ENCODE measurements around the gene SRSF4.

The SRSF4 gene

GRCh38 chr1:29200906-29201594, 19.4 kb upstream of the SRSF4 start:
- DNase-seq: no peak

DNA sequence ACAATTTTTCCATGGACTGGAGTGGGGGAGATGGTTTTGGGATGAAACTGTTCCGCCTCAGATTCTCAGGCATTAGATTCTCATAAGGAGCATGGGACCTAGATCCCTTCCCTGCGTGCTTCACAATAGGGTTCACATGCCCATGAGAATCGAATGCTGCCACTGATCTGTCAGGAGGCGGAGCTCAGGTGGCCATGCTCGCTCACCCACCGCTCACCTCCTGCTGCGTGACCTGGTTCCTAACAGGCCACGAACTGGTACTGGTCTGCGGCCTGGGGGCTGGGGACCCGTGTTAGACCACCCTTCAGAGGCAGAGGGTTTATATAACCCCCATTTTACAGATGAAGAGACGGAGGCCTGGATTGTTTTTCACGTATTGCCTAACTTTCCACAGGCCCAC, 16.3 kb upstream of the SRSF4 start:
- DNase-seq: no peak

DNA sequence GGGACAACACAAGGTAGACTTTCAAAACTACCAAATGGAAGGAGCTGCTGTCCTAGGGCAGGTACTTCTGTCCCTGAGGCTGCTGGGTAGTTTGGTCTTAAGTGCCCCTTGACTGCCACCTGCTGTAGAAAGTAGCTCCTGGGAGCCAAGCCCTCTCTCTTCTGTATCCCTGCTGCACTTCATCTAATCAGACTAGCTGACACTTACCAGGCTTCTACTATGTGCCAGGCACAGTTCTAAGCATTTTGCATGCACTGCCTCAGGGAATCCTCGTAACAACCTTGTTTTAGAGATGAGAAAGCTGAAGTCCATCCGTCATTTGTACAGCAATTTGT, 15.9 kb upstream of the SRSF4 start:
- DNase-seq: no peak

DNA sequence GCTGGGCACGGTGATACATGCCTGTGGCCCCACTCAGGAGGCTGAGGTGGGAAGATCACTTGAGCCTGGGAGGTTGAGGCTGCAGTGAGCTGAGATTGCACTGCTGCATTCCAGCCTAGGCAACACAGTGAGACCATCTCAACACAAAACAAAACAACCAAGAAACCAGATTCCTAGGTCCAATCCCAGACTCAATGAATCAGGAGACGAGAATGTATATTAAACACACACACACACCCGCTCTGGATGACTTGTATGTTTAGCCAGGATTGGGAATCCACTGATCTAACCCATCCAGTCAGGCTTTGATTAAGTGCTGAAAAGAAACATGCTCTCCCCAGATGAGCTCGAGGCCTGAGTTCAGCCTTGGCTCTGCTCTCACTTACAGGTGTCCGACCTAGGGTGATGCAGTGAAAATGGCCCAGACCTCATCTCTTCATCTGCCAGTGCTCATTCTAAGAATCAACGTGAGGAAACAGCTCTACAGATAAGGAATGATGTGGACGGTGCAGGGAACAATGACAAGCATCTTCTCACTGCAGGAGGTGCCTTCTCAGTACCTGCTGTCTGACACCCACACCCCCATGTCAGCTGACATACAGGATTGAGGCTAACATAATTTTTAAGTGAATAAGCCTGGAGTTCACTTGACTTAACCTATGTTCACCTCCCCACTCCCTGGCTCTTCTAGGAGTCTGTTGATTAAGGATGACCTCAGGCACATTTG, 15.3 kb upstream of the SRSF4 start:
- no peak for DNase-seq

- DNase-seq: no peak
Observed at GRCh38 chr1:29195881-29196291, 14.2 kb upstream of the SRSF4 start.

DNA sequence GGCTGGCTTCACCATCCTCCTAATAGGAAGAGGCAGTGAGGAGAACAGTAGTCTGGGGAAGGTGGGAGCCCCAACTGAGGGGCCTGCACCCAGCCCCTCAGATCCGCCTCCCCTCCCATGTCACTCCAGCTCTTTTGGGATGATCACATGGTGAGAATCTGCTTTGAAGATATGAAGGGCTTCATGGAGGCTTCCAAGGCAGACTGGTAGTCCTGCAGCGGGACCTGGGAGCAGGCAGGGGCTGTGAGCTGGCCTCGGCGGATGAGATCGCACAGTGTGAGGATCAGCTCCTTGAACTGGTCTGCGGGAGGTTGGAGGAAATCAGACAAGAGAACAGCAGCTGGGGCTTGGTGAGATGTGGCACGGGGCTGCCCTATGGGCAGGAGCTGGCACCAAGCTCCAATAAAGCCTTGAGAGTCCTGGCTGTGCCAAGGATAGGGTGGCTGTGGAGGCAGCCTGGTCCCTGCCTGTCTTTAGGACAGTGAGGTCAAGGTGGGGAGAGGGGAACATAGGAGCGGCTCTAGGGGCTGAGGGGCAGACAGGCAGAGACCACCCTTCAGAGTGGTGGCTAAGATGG, 12.3 kb upstream of the SRSF4 start:
- DNase-seq: no peak

DNA sequence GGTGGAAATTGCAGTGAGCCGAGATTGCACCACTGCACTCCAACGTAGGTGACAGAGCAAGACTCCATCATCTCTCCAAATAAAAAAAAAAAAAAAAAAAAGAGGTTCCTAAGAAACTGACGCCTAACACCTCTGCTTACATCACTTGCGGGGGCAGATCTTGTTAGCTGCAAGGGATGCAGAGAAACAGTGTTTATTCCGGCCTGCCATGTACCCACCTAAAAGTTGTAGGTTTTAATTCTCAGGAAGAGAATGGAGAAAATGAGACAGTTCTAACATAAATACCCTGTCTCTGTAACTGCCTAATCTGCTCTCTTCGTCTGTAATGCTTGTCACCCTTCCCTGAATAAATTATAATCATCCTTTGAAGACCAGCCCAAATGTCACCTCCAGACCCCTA, 9.0 kb upstream of the SRSF4 start:
- no peak for DNase-seq

GRCh38 chr1:29186707-29187106, 5.0 kb upstream of the SRSF4 start:
- DNase-seq: no peak

GRCh38 chr1:29186252-29186651, 4.6 kb upstream of the SRSF4 start:
- no peak for DNase-seq

DNA sequence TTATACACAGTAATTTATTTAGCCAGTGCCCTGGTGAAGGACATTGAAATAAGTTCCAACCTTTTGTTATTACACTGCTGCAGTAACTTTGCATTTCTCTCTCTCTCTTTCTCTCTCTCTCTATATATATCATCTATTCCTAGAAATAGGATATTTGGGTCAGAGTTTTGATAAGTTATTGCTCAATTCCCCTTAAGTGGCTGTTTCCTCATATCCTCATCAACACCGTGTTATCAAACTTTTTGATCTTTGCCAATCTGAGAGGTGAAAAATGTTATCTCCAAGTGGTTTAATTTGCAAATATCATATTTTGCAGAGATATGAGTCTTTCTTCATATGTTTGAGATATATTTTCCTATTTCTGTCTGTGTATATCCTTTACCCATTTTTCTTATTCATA, 1.6 kb upstream of the SRSF4 start:
- no peak for DNase-seq

DNA sequence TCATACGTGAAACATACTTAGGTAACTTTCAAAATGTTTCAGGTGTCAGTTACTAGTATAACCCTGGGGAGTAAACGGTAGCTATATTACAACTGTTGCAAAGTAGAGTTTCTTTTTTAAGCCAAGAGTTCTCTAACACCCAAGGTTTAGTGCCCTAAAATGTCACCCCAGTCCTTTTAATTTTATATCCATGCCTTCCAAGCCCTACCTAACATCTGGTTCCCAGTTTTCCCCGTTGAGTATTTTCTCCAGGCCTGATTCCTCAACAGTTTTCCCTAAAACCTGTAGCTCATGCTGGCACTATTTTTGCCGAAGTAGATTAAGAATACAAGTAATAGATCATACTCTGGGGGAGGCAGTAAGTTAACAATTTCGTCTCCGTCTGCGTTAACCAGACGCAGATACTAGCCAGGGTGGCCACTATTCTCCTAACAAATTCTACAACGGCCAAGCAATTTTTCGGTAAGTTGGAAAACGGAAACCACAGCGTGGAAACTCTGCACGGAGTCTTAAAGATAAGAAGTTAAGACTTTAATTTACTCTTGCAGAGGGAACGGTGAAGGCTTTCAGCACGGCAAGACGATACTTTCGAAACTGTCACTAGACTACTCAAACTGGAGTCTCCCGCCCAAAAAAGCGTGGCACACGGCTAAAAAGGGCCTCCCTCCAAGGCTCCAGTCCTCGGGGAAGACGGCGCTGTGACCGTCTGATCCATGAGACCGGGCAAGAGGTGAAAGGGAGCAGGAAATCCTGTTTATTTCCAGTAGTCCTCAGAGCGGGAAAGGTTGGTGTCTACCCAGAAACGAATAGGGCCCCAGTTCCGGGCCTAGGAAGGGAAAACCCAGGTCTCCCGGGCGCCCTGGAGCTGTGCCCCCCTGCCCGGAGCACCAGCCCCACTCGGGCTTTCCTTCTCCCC, 945 bp downstream of the SRSF4 start:
- no peak for DNase-seq

- no peak for DNase-seq
Observed at GRCh38 chr1:29179641-29180184, 2.0 kb downstream of the SRSF4 start.

DNA sequence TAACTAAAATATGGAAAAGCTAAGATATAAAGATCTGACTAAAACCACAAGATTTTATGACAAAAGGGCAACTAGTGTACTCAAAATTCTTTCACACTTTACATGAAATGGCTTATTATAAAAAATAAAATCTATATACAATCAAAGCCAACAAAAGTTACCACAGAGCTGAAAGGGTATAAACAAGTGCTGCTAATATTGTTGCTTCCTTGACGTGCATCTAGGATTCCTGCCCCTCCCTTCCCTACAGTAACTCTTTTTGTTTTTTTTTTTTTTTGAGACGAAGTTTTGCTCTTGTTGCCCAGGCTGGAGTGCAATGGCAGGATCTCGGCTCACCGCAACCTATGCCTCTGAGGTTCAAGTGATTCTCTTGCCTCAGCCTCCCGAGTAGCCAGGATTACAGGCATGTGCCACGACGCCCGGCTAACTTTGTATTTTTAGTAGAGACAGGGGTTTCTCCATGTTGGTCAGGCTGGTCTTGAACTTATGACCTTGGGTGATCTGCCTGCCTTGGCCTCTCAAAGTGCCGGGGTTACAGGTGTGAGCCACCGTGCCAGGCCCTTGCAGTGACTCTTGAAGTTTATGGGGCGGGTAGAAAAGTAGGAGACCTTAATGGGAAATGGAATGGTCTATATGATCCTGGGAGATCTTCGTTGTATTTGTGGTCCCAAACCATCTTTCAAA, 4.5 kb downstream of the SRSF4 start:
- no peak for DNase-seq

- no peak for DNase-seq
Observed at GRCh38 chr1:29176576-29176975, 5.1 kb downstream of the SRSF4 start.

DNA sequence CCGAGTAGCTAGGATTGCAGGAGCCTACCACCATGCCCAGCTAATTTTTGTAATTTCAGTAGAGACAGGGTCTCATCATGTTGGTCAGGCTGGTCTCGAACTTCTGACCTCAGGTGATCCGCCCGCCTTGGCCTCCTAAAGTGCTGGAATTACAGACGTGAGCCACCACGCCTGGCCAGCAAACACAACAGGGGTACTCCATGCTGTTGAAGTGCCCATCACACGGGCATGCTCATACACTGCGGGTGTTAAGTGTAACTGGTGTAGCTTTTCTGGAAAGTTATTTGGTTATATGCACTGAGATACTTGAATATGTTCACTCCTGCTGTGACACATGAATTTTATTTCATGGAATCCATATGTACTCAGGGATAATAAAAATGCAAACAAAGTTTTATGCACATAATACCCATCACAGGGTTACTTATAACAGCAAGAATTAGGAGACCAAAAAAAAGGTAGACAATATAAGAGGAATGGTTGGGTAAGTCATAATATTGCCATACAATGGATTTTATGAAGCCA, 9.2 kb downstream of the SRSF4 start:
- DNase-seq: no peak

- no peak for DNase-seq
Observed at GRCh38 chr1:29171521-29171920, 10.2 kb downstream of the SRSF4 start.

DNA sequence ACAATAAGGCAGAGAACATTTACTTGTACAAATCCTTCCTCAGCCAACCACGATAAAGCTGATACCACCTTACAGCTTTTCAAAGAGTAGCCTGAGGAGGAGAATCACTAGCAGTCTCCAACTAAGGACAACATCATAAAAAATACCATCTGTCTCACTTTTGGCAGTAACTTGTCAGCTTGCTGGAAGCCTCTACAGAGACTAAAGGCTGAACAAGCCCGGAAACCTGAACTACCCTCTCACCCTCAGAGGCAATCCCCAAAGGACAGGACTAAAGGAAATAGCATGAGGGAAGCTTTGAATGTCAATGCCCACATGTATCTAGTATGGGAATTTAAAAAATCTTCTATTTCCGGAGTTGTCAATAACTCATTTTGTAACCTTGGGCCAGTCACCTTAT, 10.6 kb downstream of the SRSF4 start:
- no peak for DNase-seq

GRCh38 chr1:29169976-29170375, 11.7 kb downstream of the SRSF4 start:
- no peak for DNase-seq

DNA sequence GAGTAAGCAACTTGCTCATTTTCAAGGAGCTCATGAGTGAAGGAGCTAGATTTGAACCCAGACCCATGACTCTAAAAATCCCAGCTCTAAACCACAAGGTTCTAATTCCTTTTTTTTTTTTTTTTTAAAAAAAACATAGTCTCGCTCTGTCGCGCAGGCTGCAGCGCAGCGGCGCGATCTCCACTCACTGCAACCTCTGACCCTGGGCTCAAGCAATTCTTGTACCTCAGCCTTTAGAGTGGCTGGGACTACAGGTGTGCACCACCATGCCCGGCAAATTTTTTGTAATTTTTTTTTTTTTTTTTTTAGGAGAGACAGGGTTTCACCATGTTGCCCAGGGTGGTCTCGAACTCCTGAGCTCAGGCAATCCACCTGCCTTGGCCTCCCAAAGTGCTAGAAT, 13.8 kb downstream of the SRSF4 start:
- no peak for DNase-seq

GRCh38 chr1:29166291-29166878, 15.3 kb downstream of the SRSF4 start:
- DNase-seq: no peak

DNA sequence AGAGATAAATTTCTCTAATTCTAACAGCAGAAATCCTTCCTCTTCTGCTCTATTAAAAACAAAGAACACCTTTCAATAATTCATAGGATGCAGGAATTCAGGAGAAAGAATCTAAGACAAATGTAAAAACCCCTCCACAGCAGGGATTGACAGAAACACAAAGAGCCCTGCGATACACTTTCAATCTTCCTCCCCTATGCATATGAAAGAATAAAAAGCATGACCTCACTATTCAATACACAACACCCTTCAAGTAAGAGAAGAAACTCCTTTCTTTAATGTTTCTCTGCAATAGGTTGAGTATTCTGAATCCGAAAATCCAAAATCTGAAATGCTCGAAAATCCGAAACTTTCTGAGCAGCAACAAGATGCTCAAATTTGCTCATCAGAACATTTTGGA, 17.1 kb downstream of the SRSF4 start:
- DNase-seq: no peak

All from SIG-M5 (cell line).